ENCODE data around the gene ZFAND2B.

DNA sequence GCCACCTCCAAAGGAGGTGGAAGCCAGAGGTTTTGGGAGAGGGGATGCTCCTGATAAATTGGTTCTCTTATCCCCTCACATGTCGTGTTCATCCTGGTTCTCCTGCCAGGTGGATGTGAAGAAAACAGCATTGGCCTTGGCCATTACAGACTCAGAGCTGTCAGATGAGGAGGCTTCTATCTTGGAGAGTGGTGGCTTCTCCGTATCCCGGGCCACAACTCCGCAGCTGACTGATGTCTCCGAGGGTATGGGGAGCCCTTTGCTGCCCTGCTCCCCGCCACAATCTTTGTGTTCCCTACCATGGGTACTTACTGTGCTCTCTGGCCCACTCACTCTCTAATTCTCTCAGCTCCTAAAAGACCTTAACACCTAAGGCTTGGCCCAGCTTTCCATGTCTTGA is 25.1 kb upstream of the ZFAND2B start:
- TF ChIP-seq CTCF (IDR thresholded peaks at IDR 0.05 in 8 of 11, conservative IDR thresholded peaks at IDR 0.05 in 3 of 11) (no peak), POLR2A (IDR thresholded peaks at IDR 0.05) (no peak), POLR2AphosphoS5 (IDR thresholded peaks at IDR 0.05) (no peak)

Data from spleen (tissue), 7 donors.